ENCODE results near the gene MSMB. TPM values are rescaled to one million over a fixed set of nuclear protein-coding genes. Genes with fewer than 3 reads are reported as not detected.

Gene MSMB
- total and polyA plus RNA-seq, 8 donors: 19.0 to 130 (median 53.5) TPM; not detected in 4

DNA sequence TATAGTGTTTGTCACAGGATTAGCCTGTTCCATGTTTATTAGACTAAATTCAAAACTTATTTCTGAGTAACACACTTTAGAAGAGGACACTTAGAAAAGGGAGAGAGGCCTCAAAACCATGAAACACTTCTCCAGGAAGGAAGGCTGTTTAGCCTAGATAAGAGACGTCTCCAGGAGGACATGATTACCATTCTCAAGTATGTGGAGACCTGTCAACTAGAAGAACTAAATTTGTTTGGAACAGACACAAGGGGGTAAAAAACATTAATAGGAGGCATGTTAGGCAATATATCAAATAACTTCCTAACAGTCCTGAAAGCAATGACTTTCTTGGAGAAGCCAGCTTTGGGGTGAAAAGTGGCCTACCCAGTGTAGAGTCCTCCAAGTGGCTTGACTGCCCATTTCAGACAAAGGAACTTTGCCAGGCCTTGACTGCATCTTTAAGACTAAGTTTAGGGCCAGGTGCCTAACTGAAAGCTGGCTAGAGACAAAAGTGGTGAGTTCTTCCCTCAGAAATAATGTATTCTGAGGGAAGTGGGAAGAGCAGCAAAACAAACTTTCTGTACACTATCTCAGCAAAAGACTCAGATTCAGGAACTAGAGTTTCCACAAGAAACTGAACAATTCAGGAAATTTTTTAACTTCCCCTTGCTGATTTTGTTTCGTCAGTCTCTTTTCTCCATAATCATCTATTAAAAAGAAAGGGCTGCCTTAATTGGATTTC lies 27.5 kb downstream of the MSMB start:
- TF ChIP-seq, protein P1, sequence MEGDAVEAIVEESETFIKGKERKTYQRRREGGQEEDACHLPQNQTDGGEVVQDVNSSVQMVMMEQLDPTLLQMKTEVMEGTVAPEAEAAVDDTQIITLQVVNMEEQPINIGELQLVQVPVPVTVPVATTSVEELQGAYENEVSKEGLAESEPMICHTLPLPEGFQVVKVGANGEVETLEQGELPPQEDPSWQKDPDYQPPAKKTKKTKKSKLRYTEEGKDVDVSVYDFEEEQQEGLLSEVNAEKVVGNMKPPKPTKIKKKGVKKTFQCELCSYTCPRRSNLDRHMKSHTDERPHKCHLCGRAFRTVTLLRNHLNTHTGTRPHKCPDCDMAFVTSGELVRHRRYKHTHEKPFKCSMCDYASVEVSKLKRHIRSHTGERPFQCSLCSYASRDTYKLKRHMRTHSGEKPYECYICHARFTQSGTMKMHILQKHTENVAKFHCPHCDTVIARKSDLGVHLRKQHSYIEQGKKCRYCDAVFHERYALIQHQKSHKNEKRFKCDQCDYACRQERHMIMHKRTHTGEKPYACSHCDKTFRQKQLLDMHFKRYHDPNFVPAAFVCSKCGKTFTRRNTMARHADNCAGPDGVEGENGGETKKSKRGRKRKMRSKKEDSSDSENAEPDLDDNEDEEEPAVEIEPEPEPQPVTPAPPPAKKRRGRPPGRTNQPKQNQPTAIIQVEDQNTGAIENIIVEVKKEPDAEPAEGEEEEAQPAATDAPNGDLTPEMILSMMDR (IDR thresholded peaks at IDR 0.05): no peak
- no peak for TF ChIP-seq EP300 (IDR thresholded peaks at IDR 0.05)
- no peak for TF ChIP-seq POLR2A (IDR thresholded peaks at IDR 0.05)
- no peak for TF ChIP-seq POLR2AphosphoS5 (IDR thresholded peaks at IDR 0.05)
- WGBS, 5 donors: 47 to 59% (median 50%) methylated on average over 2 of the region's 2 CpGs
- intact Hi-C loops (cut with DNase I; ENCODE audit: low total_unique reads): no loop called here
- Histone ChIP-seq H3K27ac (peak overlapping the region in 3 of 5 donors; percentile 17 to 93 (median 51)), H3K36me3 (peaks cover 9 to 34% (median 29%) of the 10 kb centered on the region in 4 donors), H3K27me3 (no peaks in the 10 kb centered on the region), H3K4me3 (peak overlapping the region in 1 of 4 donors; percentile 0), H3K4me1 (peaks cover 38 to 93% (median 57%) of the 10 kb centered on the region in 4 donors), H3K9me3 (no peaks in the 10 kb centered on the region)
- DNase-seq: no peak

DNA sequence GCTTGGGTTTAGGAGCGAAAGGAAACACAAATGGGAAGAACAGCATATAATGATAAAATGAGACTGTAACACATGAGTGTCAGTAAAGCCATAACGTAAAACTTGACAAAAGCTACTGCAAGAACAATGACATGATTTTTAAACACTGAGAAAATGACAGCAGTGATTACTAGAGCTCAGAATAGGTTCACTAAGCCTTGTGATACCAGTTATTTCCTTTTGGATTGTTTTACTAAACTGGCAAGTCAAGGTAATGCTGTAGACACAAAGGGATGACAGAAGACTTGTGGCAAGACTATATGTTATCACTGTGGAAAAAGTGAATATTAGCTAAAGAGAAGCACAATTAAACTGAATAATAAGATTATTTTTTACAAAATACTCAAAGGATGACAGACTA lies 28.3 kb downstream of the MSMB start:
- Histone ChIP-seq H3K4me3 (no peak overlapping the region), H3K27me3 (no peaks in the 10 kb centered on the region), H3K27ac (peak overlapping the region in 1 of 5 donors; percentile 51), H3K4me1 (peaks cover 35 to 84% (median 50%) of the 10 kb centered on the region in 4 donors), H3K9me3 (no peaks in the 10 kb centered on the region), H3K36me3 (peaks cover 17 to 43% (median 38%) of the 10 kb centered on the region in 4 donors)
- 80 to 88% (median 86%) methylated on average over 2 of the region's 2 CpGs for WGBS, 5 donors
- DNase-seq: no peak
- intact Hi-C loops (cut with DNase I; ENCODE audit: low total_unique reads): no loop called here
- TF ChIP-seq POLR2AphosphoS5 (IDR thresholded peaks at IDR 0.05) (no peak), EP300 (IDR thresholded peaks at IDR 0.05) (no peak), POLR2A (IDR thresholded peaks at IDR 0.05) (no peak)
- TF ChIP-seq, protein P1 (IDR thresholded peaks at IDR 0.05): no peak

DNA sequence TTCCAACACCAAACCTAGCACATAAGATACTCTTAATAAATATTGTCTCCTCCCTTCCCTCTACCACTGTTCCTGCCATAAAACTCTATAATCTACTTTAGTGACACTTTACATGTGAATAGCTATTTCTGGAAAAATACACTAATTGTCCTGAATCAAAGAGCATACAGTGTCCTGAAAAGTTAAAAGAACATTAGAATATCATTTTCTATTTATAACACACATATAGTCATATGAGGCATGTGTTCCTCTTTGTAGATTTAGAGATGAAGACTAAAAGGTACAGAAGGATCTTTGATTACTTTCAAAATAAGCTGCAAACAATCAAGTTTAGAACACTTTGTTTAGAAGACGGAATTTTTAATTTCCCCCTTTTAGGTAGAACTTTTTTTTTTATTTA lies 29.3 kb downstream of the MSMB start:
- Histone ChIP-seq H3K9me3 (no peaks in the 10 kb centered on the region), H3K4me3 (no peak overlapping the region), H3K27me3 (no peaks in the 10 kb centered on the region), H3K36me3 (peaks cover 24 to 52% (median 47%) of the 10 kb centered on the region in 4 donors), H3K4me1 (peaks cover 33 to 75% (median 41%) of the 10 kb centered on the region in 4 donors), H3K27ac (no peak overlapping the region)
- intact Hi-C loops (cut with DNase I; ENCODE audit: low total_unique reads): no loop called here
- DNase-seq: no peak
- no peak for TF ChIP-seq POLR2AphosphoS5 (IDR thresholded peaks at IDR 0.05)
- TF ChIP-seq EP300 (IDR thresholded peaks at IDR 0.05): no peak
- TF ChIP-seq, protein P1 (IDR thresholded peaks at IDR 0.05): no peak
- no peak for TF ChIP-seq POLR2A (IDR thresholded peaks at IDR 0.05)
- WGBS, 5 donors: 87 to 100% (median 93%) methylated on average over 1 of the region's 1 CpG

DNA sequence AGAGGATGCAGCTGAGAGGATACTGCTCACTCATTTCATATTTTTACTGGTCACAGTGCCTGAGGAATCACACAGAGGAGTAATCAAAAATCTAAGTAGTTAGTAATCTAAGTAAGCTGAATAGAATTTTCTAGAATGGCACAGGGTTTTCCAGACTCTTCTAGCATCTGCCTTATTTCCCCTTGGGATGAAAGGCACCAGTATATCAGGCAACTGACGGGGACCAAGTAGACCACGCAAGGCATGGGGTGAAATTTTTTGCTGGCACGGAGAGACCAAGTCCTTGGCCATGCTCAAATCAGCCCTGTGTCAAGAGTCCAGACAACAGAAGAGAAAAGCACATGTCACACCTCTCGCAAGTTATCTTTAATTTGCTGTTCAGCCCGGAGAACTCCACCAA lies 29.9 kb downstream of the MSMB start:
- intact Hi-C loops (cut with DNase I; ENCODE audit: low total_unique reads): no loop called here
- WGBS, 5 donors: 95 to 99% (median 95%) methylated on average over 5 of the region's 5 CpGs
- H3K36me3 ChIP-seq: peaks cover 30 to 58% (median 53%) of the 10 kb centered on the region in 4 donors

More for the DNA sequence above, 29.9 kb downstream of the MSMB start:
- Histone ChIP-seq H3K9me3 (no peaks in the 10 kb centered on the region), H3K4me1 (peaks cover 29 to 69% (median 37%) of the 10 kb centered on the region in 4 donors), H3K27ac (no peak overlapping the region), H3K4me3 (no peak overlapping the region), H3K27me3 (no peaks in the 10 kb centered on the region)
- TF ChIP-seq EP300 (IDR thresholded peaks at IDR 0.05) (no peak), POLR2A (IDR thresholded peaks at IDR 0.05) (no peak), POLR2AphosphoS5 (IDR thresholded peaks at IDR 0.05) (no peak)
- TF ChIP-seq, protein P1 (IDR thresholded peaks at IDR 0.05): no peak
- no peak for DNase-seq

All from stomach (tissue), 9 donors.